AG09309 (cell line): ENCODE data around the gene SLC23A3.
A peak's percentile ranks its signal among the peaks of the same experiment; 100 is the strongest.

Experiments used
- DNase-seq: peaks from one replicate; pipeline ENCODE4 v3.0.0-alpha.2; 2010; ENCODE audit warnings: low read depth
- H3K4me3 ChIP-seq: 2 replicates; pipeline ENCODE4 v1.5.1; 2011; ENCODE audit warnings: mild to moderate bottlenecking, low read depth, low read length, moderate library complexity; ENCODE audit not compliant: control insufficient read depth
- TF ChIP-seq, protein P1 (sequence below): IDR thresholded peaks from 2 replicates; pipeline ENCODE4 v1.5.1; 2011; ENCODE audit warnings: mild to moderate bottlenecking, low read depth, low read length, inconsistent platforms; ENCODE audit not compliant: insufficient read depth, control insufficient read depth; ENCODE audit errors: missing control alignments

Gene SLC23A3

DNA sequence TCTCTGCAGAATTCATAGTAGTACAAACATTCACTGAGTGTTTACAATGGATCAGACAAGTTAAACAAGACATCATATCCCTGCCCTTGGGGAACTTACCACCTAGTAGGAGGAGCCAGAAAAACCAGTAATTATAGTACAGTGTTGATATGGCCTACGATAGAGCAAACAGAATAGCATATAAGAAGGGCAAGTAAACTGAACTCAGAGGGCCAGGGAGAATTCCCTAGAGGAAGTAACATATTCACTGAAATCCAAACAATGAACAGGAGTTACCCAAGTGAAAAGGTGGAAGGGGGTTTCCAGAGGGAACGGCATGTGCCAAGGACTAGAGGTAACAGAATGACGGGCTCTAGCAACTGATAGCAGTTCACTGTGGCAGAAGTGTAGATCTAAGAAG, 43.3 kb downstream of the SLC23A3 start:
- no peak for DNase-seq

DNA sequence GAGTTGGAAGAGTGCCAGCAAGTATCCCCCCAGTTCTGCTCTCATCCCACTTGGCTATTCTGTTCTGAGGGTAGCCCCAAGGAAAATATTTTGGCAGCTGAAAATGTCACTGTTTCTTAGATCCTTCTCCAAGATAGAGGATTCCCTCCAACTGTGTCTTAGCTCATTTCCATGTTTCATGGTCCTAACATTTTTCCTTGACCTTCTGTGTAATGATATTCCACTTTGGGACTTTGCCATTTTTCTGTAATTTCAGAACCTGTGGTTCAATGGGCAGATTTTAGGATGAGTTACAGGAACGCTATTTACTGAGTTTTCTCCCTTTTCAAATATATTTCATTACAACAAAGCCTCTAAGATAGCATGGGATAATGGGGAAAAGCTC, 44.0 kb downstream of the SLC23A3 start:
- no peak for DNase-seq
- TF ChIP-seq, protein P1, sequence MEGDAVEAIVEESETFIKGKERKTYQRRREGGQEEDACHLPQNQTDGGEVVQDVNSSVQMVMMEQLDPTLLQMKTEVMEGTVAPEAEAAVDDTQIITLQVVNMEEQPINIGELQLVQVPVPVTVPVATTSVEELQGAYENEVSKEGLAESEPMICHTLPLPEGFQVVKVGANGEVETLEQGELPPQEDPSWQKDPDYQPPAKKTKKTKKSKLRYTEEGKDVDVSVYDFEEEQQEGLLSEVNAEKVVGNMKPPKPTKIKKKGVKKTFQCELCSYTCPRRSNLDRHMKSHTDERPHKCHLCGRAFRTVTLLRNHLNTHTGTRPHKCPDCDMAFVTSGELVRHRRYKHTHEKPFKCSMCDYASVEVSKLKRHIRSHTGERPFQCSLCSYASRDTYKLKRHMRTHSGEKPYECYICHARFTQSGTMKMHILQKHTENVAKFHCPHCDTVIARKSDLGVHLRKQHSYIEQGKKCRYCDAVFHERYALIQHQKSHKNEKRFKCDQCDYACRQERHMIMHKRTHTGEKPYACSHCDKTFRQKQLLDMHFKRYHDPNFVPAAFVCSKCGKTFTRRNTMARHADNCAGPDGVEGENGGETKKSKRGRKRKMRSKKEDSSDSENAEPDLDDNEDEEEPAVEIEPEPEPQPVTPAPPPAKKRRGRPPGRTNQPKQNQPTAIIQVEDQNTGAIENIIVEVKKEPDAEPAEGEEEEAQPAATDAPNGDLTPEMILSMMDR = no peak
- no peak overlapping the region for H3K4me3 ChIP-seq

More for the DNA sequence above, 43.3 kb downstream of the SLC23A3 start:
- TF ChIP-seq, protein P1 = no peak
- no peak overlapping the region for H3K4me3 ChIP-seq

DNA sequence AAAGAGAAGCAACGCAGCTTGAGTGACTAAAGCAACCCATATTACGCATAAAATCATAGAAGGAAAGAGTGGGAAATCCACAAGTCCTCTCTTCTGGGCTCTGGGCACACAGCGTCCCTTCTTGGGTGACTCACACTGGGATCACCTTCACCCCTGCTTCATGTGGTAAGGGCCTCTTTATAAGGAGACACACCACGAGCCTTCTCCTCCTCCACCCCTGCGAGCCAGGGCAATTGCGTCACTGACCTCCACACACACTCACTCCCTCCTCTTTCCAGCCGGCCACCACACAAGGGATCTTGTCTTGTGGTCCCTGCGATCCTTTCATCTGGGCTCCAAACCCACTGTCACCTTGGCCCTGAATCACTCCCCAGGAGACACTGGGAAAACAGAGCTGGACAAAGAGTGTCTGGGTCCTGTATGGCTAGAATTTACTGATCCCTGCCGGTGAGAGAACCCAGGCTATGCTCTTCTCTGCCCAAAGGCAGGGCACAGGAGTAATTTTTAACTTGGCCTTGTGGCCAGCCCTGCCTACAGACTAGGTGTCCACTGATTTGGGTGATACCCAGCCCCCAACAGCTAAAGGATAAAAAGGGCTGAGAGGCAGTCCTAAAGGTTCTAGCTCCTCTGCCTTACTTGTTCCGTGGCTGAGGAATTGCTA, 44.5 kb downstream of the SLC23A3 start:
- DNase-seq = peak; percentile 83
- H3K4me3 ChIP-seq = no peak overlapping the region
- TF ChIP-seq, protein P1 = no peak

DNA sequence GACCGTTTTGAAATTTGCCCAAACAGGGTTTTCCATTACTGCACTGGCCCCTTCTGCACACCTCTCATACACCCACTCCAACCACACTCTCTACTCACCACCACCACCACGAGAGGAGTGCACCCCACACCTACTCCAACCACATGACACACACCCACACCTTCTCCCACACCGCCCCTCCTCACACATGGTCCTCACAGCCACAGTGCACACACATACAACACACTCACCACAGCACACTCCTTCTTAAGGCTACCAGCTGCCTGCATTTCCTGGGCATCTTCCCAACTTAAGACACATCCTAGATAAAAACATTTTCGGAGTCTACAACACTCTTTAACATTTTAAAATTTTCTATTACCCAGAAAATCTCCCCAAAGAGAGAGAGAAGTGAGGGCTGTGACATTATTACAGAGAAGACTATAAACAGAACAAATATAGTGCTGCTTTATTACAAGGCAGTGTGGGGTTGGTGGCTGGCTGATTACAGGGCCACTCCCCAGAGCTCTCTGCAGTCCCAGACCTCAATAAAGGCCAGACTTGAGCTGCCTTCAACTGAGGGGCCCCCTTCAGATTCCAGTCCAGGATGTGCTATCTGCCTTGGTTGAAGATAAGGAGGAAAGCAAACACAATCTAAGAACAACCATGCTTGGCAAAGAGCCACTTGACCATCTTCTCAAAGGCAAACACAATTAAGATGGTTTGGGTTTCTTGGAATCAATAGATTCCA, 45.3 kb downstream of the SLC23A3 start:
- DNase-seq = no peak
- TF ChIP-seq, protein P1 = no peak
- no peak overlapping the region for H3K4me3 ChIP-seq

DNA sequence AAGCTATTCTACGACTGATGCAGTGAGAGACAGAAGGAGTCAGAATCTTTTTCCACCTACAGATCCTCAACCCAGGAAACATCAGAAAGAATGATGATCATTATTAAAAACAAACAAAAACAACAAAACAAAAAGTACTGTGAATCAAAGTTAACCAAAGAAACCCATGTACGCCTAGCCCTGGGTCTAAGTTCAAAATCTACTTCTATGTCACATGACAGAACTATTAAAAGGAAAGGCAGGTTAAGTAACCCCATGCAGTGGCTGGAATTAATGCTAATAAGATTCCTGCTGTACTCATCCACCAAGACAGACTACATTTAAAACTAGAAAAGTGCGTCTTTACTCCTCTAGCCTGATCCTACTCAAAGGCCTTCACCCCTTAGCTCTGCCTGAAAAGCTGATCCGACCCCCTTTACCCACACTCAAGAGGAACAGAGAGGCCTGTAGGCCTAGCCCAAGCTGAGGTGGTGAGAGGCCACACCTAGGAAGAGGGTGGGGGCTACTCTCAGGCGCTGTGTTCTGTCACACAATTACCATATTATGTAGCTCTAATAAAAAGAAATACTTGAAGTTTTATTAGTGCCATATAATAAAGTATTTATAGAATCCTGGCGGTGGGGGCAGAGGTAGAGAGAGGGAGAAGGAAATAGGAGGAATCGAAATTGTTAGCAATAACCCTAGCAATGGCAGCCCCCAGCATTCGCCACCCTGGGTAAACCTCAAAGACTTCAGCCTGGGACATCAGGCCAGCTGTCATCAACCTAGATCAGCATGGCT, 46.3 kb downstream of the SLC23A3 start:
- TF ChIP-seq, protein P1 = no peak
- H3K4me3 ChIP-seq = no peak overlapping the region
- DNase-seq = no peak

DNA sequence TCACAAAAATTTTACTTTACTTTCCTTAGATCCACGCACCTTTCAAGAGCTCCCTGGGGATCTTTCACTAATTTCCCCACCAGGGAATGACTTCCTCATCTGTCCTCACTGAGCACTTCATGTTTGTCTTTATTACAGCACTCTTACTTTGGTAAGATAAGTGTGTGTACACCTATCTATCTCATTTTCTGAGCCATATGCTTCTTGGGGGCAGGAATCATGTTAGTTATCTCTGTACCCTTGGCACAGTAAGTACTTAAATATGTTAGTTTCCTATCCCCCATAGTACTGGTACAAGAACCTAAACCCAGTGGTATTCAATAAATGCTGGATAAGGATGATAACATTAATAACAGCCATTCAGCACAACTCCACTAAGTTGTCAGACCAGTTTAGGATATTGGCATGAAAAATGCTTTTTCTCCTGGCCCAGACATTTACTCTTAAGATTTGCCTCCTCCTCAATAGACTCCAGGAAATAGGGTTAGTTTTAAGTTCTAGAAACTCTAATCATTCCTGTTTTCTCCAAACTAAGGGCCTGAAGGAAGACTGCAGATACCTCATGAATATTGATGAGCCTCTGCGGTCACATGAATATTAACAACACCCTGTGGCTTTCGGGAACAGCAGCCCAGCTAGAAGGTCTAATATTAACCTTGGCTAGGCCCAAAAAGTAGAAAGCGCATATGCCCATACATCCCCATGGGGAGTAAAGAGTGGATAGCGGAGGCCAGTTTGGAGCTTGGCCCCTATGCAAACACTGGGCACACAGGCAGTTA, 47.4 kb downstream of the SLC23A3 start:
- DNase-seq = no peak
- H3K4me3 ChIP-seq = no peak overlapping the region
- TF ChIP-seq, protein P1 = no peak
